Fibroblast of skin of back (primary cell): Measurements from ENCODE around the gene MMEL1. TPM values are rescaled to one million over a fixed set of nuclear protein-coding genes. Genes with fewer than 3 reads are reported as not detected.
"Not testable (repeated sequence)": the region's sequence is repeated elsewhere in the genome, so short reads cannot be mapped to it uniquely, and the experiment has no call there.

Experiments used
- DNase-seq: peaks from one replicate; pipeline ENCODE4 v3.0.0-alpha.2; 2013
- polyA plus RNA-seq, 2 experiments: library from polyadenylated mRNA; unstranded; fragments of 120-200 nt; gene quantifications; one replicate each; pipeline ENCODE4 v1.2.1, GENCODE V29; 2013; ENCODE audit not compliant: insufficient read length in 2 of 2

Gene MMEL1
- not detected for polyA plus RNA-seq (2013, experiment 1 of 2; ENCODE audit: insufficient read length)
- polyA plus RNA-seq (2013, experiment 2 of 2; ENCODE audit: insufficient read length) = 0.10 TPM

GRCh38 chr1:2632561-2633361 lies at the start of gene MMEL1:
Gene MMEL1 (minus strand): TSS chr1:2633016. CDS start chr1:2629484, 3,532 bp downstream.
- DNase-seq = no peak

- DNase-seq = not testable (repeated sequence)
These were observed 43.9 kb upstream of the MMEL1 start for GRCh38 chr1:2676726-2677125.

- DNase-seq = not testable (repeated sequence)
These were observed 38.8 kb upstream of the MMEL1 start for GRCh38 chr1:2671656-2672055.

GRCh38 chr1:2659806-2660205 lies 27.0 kb upstream of the MMEL1 start:
- not testable (repeated sequence) for DNase-seq

GRCh38 chr1:2657909-2658308 lies 25.1 kb upstream of the MMEL1 start:
- DNase-seq = not testable (repeated sequence)

- not testable (repeated sequence) for DNase-seq
These were observed 24.3 kb upstream of the MMEL1 start for GRCh38 chr1:2657124-2657523.

GRCh38 chr1:2655598-2656434 lies 23.0 kb upstream of the MMEL1 start:
- not testable (repeated sequence) for DNase-seq

GRCh38 chr1:2654443-2654948 lies 21.7 kb upstream of the MMEL1 start:
- DNase-seq = not testable (repeated sequence)

GRCh38 chr1:2653741-2654442 lies 21.1 kb upstream of the MMEL1 start:
- not testable (repeated sequence) for DNase-seq

- not testable (repeated sequence) for DNase-seq
These were observed 20.2 kb upstream of the MMEL1 start for GRCh38 chr1:2652926-2653571.

GRCh38 chr1:2652152-2652925 lies 19.5 kb upstream of the MMEL1 start:
- not testable (repeated sequence) for DNase-seq

GRCh38 chr1:2650967-2651645 lies 18.3 kb upstream of the MMEL1 start:
- DNase-seq = no peak

GRCh38 chr1:2646837-2647236 lies 14.0 kb upstream of the MMEL1 start:
- no peak for DNase-seq

GRCh38 chr1:2645776-2646175 lies 13.0 kb upstream of the MMEL1 start:
- no peak for DNase-seq

GRCh38 chr1:2645143-2645542 lies 12.3 kb upstream of the MMEL1 start:
- no peak for DNase-seq

GRCh38 chr1:2644591-2645101 lies 11.8 kb upstream of the MMEL1 start:
- no peak for DNase-seq

GRCh38 chr1:2644171-2644570 lies 11.4 kb upstream of the MMEL1 start:
- no peak for DNase-seq

GRCh38 chr1:2643414-2644077 lies 10.7 kb upstream of the MMEL1 start:
- DNase-seq = no peak

GRCh38 chr1:2642560-2643413 lies 10.0 kb upstream of the MMEL1 start:
- peak; percentile 91 for DNase-seq
